Cardiac fibroblast (primary cell): ENCODE measurements around the gene SMAD5.
A peak's percentile ranks its signal among the peaks of the same experiment; 100 is the strongest.

Experiments used
- DNase-seq, 2 donors: peaks; one replicate each; pipeline versions ENCODE4 v3.0.0 to v3.0.0-alpha.2; 2010; ENCODE audit warnings: low read depth in 2 of 2
- H3K4me3 ChIP-seq, 2 donors: replicated peaks in 1 of 2; 1 replicate in 1 of 2; 2 replicates in 1 of 2; pipeline ENCODE4 v1.5.1; 2011; ENCODE audit warnings: low read depth in 2 of 2, low read length in 2 of 2, mild to moderate bottlenecking in 2 of 2, moderate library complexity in 1 of 2
- CTCF ChIP-seq: IDR thresholded peaks from one replicate; pipeline ENCODE4 v1.5.1; 2011; ENCODE audit warnings: low read depth, mild to moderate bottlenecking, low read length, inconsistent platforms

SMAD5 gene

GRCh38 chr5:136186796-136187195 lies 54.2 kb downstream of the SMAD5 start:
- no peak overlapping the region for H3K4me3 ChIP-seq
- DNase-seq, result no peak
- no peak for TF ChIP-seq CTCF

GRCh38 chr5:136188859-136189258 lies 56.2 kb downstream of the SMAD5 start:
- H3K4me3 ChIP-seq, result no peak overlapping the region
- no peak for DNase-seq
- TF ChIP-seq CTCF, result no peak

GRCh38 chr5:136190091-136190720 lies 57.6 kb downstream of the SMAD5 start:
- DNase-seq, result no peak
- no peak for TF ChIP-seq CTCF
- H3K4me3 ChIP-seq, result no peak overlapping the region

GRCh38 chr5:136190904-136191303 lies 58.3 kb downstream of the SMAD5 start:
- no peak for TF ChIP-seq CTCF
- no peak overlapping the region for H3K4me3 ChIP-seq
- DNase-seq, result no peak

GRCh38 chr5:136191304-136192014 lies 58.8 kb downstream of the SMAD5 start:
- H3K4me3 ChIP-seq, result peak overlapping the region; percentile 32 to 36
- TF ChIP-seq CTCF, result no peak
- DNase-seq, result peak; percentile 43 to 49

- DNase-seq, result peak; percentile 12 to 31
- TF ChIP-seq CTCF, result no peak
- peak overlapping the region; percentile 32 to 36 for H3K4me3 ChIP-seq
Observed at GRCh38 chr5:136192015-136192525, 59.4 kb downstream of the SMAD5 start.
